ENCODE results near the gene RNF115.
"Not testable (repeated sequence)": the region's sequence is repeated elsewhere in the genome, so short reads cannot be mapped to it uniquely, and the experiment has no call there.

RNF115 gene

DNA sequence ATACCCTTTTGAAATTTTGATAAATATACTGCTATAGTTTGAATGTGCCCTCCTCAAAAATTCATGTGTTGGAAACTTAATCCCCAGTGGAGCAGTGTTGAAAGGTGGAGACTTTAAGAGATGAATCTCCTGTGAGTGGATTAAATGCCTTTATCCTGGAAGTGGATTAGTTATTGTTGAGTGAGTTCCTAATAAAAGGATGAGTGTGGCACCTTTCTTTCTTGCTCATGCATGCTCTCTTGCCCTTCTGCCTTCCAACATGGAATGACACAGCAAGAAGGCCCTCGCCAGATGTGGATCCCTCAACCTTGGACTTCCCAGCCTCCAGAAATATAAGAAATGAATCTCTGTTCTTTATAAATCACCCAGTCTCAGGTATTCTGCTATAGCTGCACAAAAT lies 52.8 kb downstream of the RNF115 start:
- no peak for DNase-seq

DNA sequence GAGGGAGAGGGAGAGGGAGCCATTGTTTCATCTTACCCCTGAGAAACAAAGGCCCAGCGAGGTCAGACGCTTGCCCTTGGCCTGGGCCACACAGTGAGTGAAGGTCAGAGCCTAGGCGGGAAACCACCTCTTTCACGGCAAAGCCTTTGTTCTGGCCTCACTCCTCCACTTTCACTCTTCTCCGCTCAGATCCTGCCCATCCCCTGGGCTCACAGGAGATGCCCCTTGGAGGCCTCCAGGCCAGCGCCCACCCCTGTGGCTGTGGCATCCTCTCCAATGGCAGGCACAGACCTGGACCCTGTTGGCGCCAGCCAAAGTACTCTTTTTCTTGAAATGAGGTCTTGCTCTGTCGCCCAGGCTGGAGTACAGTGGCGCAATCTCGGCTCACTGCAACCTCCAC lies 55.9 kb downstream of the RNF115 start:
- not testable (repeated sequence) for DNase-seq

DNA sequence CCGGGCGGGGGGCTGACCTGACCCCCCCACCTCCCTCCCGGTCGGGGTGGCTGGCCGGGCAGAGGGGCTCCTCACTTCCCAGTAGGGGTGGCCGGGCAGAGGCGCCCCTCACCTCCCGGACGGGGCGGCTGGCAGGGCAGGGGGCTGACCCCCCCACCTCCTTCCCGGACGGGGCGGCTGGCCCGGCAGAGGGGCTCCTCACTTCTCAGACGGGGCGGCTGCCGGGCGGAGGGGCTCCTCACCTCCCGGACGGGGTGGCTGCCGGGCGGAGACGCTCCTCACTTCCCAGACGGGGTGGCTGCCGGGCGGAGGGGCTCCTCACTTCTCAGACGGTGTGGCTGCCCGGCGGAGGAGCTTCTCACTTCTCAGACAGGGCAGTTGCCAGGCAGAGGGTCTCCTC lies 57.0 kb downstream of the RNF115 start:
- DNase-seq = not testable (repeated sequence)

DNA sequence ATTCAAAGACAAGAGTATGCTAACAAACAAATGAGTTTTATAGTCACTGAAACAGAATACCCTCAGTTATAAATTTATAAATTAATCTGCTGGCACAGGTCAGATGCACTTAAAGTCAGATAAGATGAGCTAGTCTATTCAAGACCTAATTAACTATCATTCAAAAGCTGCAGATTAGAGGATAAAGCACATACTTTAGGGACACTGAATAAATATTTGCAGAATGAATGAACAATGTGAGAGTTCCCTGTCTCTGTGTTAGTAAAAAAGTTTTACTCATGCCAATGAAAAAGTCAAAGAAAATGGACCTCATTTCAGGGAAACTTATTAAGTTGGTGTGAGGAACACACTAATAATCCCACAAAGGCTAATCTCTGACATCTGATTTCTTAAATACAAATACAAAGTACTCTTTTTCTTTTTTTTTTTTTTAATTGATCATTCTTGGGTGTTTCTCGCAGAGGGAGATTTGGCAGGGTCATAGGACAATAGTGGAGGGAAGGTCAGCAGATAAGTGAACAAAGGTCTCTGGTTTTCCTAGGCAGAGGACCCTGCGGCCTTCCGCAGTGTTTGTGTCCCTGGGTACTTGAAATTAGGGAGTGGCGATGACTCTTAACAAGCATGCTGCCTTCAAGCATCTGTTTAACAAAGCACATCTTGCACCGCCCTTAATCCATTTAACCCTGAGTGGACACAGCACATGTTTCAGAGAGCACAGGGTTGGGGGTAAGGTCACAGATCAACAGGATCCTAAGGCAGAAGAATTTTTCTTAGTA lies 58.1 kb downstream of the RNF115 start:
- not testable (repeated sequence) for DNase-seq

DNA sequence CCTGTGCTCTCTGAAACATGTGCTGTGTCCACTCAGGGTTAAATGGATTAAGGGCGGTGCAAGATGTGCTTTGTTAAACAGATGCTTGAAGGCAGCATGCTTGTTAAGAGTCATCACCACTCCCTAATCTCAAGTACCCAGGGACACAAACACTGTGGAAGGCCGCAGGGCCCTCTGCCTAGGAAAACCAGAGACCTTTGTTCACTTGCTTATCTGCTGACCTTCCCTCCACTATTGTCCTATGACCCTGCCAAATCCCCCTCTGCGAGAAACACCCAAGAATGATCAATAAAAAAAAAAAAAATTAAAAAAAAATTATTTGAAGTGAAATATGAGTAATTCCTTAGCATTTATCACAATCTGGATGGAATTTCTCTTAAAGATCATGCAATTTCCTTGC lies 58.8 kb downstream of the RNF115 start:
- not testable (repeated sequence) for DNase-seq

DNA sequence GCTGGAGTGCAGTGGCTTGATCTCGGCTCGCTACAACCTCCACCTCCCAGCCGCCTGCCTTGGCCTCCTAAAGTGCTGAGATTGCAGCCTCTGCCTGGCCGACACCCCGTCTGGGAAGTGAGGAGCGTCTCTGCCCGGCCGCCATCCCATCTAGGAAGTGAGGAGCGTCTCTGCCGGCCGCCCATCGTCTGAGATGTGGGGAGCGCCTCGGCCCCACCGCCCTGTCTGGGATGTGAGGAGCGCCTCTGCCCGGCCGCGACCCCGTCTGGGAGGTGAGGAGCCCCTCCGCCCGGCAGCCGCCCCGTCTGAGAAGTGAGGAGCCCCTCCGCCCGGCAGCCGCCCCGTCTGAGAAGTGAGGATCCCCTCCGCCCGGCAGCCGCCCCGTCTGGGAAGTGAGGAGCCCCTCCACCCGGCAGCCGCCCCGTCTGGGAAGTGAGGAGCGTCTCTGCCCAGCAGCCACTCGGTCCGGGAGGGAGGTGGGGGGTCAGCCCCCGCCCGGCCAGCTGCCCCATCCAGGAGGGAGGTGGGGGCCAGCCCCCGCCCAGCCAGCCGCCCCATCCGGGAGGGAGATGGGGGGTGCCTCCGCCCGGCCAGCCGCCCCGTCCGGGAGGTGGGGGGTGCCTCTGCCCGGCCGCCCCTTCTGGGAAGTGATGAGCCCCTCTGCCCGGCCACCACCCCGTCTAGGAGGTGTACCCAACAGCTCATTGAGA lies 59.5 kb downstream of the RNF115 start:
- not testable (repeated sequence) for DNase-seq

DNA sequence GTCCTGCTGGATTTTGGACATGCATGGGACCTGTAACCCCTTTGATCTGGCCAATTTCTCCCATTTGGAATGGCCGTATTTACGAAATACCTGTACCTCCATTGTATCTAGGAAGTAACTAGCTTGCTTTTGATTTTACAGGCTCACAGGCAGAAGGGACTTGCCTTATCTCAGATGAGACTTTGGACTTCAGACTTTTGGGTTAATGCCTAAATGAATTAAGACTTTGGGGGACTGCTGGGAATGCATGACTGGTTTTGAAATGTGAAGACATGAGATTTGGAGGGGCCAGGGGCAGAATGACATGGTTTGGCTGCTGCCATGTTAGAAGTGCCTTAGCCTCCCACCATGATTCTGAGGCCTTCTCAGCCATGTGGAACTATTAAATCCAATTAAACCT lies 61.9 kb downstream of the RNF115 start:
- DNase-seq = not testable (repeated sequence)

DNA sequence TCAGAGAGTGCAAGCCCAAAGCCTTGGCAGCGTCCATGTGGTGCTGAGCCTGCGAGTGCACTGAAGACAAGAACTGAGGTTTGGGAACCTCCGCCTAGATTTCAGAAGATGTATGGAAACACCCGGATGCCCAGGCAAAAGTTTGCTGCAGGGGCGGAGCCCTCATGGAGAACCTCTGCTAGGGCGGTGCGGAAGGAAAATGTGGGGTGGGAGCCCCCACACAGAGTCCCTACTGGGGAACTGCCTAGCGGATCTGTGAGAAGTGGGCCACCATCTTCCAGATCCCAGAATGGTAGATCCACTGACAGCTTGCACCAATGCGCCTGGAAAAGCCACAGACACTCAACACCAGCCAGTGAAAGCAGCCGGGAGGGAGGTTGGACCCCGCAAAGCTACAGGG lies 62.4 kb downstream of the RNF115 start:
- not testable (repeated sequence) for DNase-seq

DNA sequence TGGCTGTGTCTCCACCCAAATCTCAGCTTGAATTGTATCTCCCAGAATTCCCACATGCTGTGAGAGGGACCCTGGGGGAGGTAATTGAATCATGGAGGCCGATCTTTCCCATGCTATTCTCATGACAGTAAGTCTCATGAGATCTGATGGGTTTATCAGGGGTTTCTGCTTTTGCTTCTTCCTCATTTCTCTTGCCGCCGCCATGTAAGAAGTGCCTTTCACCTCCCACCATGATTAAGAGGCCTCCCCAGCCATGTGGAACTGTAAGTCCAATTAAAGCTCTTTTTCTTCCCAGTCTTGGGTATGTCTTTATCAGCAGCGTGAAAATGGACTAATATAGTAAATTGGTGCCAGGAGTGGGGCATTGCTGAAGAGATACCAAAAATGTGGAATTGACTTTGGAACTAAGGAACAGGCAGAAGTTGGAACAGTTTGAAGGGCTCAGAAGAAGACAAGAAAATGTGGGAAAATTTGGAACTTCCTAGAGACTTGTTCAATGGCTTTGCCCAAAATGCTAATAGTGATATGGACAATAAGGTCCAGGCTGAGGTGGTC lies 63.4 kb downstream of the RNF115 start:
- not testable (repeated sequence) for DNase-seq

DNA sequence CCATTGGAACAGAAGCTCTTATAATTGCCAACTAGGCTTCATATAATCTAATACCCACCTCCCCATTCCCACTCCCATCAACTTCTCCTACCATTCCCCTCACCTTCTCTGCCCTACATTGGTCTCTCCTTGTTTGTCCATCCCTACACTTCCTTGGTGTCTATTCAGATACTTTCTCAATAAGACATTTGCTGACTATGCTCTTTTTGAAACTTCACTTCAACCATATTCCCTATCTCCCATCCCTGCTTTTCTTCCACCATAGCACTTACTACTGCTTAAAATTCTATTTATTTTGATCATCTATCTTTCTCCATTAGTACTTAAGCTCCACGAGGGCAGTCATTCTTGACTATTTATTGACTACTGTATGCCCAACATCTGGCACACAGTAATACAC lies 64.2 kb downstream of the RNF115 start:
- DNase-seq = no peak

DNA sequence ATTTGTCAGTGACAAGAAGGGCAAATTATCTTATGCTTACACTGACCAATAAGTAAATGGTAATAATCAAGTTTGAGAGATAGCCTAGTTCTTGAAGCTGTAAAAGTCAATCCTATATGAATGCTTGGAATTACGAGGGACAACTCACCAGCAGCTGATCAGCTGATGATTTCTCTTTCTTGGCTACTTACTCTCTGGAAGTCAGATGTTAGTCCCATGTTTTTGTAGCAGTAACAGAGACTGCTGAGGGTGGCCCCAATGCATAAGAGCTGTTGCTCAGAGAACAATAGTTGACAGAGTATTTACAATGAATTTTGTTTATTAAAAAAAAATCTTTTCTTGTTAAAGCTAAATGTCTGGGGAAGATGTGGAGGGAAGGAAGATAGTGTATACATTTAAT lies 65.3 kb downstream of the RNF115 start:
- no peak for DNase-seq

DNA sequence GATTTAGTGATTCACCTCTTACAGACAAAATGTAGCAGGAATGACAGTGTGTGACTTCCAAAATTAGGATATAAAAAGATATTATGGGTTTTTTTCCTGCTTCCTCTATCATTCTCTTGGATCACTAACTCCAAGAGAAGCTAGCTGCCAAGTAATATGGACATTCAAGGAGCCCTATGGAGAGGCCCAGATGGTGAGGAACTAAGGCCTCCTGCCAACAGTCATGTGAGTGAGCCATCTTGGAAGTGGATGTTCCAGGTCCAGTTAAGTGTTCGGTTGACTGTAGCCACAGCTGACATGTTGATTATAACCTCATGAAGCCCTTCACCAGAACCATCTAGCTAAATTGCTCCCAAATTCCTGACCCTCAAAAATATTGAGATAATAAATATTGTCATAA lies 65.8 kb downstream of the RNF115 start:
- no peak for DNase-seq

DNA sequence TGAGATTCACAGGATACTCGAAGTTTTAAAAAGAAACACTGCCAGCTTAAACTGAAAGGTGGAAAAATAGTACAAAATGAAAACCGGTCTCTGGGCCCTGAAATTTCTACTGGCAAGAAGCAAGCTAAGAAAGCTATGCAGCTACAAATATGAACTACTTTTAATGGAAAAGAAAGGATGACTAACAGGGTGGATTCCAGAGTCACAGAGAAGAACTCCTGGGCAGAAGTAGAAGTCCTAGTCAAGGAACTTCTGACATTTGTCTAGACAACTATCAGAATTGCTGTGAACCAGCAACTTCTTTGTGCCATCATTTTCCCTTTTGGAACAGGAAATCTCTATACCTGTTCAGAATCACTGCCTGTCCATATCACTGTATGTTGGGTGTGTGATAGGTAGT lies 66.5 kb downstream of the RNF115 start:
- no peak for DNase-seq

DNA sequence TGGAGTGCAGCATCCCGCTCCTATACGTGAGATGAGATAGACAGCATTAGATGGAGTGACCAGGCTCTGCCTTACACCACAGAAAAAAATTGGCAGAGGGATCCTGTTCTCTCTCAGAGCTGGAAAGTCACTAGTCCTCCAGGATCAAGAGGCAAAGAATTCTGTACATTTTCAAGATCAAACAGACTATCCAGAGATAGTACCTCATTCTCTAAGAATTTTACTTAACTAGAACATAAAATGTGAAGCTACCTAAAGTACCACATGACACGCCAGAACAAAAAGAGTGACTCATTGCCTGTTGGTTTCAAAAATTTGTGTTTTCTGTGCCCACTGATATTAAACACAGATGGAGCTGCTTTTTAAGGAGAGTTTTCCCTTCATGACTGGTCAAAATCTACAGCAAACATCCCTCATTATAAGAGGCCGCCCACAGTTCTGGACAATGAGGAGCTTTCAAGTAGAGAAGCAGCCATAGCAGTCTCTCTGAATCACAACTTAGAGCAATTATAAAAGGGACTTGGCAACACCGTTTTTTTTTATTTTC lies 72.3 kb downstream of the RNF115 start:
- DNase-seq = no peak

DNA sequence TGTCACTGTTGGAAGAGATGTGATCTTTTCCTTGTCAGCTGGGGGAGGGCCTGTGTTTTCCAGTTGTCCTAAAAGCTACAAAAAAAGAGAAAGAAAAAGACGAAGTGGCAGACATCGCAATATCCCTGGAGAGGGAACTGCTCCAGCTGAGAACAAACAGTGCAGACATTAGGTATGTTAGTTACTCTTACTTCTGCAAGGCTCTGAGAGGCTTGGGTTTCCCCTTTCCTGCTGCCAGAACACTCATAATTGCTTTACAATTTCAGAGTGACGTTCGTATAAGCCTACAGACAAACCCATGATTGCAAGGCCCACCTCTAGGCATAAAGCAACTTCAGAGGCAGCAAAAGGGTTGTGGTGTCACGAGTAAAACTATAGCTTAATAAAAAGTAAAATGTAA lies 73.5 kb downstream of the RNF115 start:
- DNase-seq = no peak

DNA sequence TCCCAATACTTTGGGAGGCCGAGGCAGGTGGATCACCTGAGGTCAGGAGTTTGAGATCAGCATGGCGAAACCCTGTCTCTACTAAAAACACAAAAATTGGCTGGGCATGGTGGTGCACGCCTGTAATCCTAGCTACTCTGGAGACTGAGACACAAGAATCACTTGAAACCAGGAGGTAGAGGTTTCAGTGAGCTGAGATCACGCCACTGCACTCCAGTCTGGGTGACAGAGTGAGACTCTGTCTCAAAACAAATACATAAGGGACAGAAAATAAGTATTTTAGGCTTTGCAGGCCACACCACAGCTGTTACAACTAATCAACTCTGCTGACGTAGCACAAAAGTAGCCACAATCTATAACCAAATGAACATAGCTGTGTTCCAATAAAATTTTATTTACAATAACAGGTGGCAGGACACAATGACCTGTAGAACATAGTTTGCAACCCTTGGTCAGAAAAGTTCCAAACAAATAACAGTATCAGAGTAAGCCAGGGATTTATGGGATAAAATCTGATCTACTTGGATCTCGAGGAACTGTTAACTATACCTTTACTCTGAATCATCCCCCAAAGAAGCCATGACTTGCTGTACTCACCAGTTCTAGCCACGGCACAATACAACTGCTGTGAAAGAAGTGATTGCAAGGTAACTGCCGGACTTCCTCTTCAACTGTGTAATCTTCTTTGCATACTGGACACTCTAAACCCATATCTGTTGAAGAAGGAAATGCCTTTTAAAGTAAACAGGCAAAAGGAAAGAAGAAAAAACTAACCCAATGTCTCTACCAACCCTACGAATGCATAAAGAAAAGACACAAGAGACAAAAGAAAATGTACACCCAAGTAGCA lies 76.3 kb downstream of the RNF115 start:
- no peak for DNase-seq

DNA sequence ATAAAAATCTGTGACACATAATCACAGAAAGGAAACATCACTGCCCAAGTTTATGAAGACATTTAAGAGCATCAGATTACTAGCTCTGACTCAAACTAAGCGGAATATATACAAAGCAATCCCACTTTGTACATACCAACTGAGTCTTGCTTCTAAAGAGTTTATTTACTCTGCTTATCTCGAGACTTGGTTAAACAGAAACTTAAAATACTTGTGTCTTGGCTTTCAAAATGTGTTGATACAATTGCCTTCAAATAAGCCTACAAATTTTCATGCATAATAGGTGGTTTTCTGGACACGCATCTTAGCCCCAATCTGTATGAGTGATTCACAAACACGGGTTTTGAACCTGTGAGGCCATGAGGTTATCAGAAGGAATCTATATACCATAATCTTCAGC lies 83.6 kb downstream of the RNF115 start:
- DNase-seq = no peak

DNA sequence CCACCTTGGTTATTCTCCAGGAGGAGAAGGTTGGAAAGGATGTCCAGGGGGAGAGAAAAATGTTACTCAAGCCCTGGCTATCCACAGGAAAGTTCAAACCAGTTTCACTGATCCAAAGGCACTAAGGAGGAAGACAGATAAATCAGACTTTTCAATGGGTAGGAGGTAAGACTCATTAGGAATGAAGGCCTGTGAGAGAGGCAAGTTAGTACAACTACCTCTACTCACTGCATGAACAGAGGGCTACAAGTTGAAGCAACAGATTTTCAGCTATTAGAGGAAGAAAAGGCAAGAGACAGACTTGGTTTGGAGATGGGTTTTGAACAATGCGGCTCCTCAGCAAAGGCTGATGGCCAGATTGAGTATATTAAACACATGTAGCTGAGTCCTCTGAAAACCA lies 87.7 kb downstream of the RNF115 start:
- no peak for DNase-seq

DNA sequence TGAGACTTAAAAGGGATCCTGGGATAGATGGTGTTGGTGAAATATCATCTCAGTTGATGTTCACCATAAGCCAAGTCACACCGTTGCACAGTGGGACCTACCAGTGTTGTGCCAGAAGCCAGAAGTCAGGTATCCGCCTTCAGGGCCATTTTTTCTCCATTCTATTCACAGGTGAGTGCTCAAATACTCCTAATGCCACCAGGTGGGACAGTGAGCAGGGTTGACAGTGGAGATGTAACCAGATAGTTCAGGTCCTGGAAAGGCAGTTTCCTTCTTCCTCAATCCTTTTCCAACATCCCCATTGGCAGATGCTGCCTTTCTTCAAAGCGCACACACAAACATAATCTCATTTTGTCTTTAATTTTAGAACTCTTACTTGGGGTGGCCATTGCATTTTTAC lies 93.0 kb downstream of the RNF115 start:
- no peak for DNase-seq

DNA sequence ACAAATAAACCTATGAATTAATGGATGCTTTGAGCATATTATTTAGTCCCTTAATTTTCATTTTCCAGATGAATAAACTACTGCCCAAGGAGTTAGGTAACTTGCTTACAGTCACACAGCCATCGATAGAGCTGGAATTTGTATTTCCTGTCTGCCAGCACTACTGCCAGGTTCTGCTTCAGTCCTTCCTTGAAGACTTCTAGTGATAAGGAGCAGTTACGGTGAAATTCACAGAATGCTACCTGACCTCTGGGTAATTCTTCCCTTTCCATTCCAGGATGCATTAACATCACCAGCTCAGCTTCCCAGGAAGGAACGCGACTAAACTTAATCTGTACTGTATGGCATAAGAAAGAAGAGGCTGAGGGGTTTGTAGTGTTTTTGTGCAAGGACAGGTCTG lies 93.4 kb downstream of the RNF115 start:
- no peak for DNase-seq

DNA sequence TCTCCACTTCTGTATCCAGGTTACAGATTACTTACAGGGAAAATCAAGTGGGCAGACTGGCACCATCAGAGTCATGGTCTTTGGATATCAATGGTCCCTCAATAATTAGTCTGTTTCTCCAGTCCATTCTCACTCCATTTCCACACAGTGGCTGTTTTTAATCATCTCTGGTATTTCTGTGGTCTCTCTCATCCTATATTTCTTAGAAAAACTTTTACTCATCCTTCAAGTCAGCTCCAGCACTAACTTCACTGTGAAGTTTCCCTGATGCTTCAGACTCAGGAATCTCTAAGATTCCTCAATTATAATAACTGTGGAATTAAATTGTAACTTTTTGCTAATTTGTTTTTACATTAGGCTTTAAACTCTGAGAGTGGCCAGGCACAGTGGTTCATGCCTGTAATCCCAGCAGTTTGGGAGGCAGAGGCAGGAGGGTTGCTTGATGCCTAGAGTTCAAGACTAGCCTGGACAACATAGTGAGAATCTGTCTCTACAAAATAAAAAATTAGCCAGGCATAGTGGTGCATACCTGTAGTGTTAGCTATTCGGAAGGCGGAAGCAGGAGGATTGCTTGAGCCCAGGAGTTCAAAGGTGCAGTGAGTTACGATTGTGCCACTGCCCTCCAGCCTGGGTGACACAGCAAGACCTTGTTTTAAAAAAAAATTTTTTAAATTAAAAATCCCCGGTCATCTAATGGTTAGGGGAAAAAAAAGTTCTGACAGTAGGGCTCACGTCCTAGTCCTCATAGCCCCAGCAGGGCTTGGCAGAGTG lies 94.0 kb downstream of the RNF115 start:
- DNase-seq = no peak

DNA sequence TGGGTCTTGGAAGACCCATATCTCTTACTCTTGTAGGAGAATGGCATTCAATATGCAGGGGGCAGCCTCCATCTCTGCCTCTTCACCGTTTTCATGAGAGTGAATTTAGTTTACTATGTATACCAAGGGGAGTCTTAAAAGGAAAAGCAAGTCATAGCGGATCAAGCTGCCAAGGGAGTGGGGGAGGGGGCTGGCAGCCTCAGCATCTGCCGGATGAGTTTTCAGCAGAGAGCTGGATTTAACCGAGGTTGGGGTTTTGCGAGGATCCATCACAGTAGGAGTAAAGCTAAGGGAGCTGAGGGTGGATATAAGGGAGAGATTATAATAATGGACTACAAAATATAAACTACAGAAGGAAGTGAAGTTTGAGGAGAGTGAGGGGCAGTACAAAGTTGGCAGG lies 94.7 kb downstream of the RNF115 start:
- DNase-seq = no peak

All from hematopoietic multipotent progenitor cell treated with erythropoietin and hydrocortisone succinate and interleukin-3 and kit ligand, for 8 days (in vitro differentiated cells).